ENCODE measurements around the gene MS4A15.

DNA sequence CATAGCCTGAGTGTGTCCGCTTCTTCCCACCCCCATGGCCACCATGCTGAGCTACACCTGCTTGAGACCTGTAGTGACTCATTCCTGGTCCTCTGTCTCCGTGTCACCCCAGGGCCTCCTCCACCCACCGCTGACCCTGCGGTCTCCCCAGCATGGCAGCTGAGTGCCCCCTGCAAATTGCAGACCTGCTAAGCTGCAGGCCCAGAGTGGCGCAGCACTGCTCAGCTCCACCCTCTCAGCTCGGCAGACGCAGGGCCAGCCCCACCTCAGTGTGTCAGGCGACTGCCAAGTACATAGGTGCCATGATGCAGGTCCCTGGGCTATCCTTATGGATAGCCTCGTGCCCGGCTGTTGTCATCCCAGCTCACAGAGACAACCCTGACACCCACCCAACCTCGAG, 13.1 kb downstream of the MS4A15 start:
- TF ChIP-seq EZH2 (IDR thresholded peaks at IDR 0.05; ENCODE audit: insufficient read depth, poor library complexity, severe bottlenecking) (no peak), EZH2phosphoT487 (IDR thresholded peaks at IDR 0.05; ENCODE audit: insufficient read depth, low read depth) (no peak)
